Peyer's patch (tissue), 4 donors: ENCODE results near the gene CARD10.

Experiments
- POLR2A ChIP-seq, 2 donors: fragments of 450-650 bp; IDR thresholded peaks; one replicate each; pipeline ENCODE4 v1.5.1; 2017; ENCODE audit warnings: antibody characterized with exemption in 2 of 2, mild to moderate bottlenecking in 2 of 2, moderate library complexity in 2 of 2
- TF ChIP-seq, protein P1 (sequence below), 6 experiments: fragments of 450-650 bp in 4 of 6; fragments of 200-600 bp in 2 of 6; sonication (generic) in 1 of 6; IDR thresholded peaks; one replicate each; pipeline ENCODE4 v1.5.1; 2017 to 2019; ENCODE audit warnings: antibody characterized with exemption in 6 of 6, mild to moderate bottlenecking in 3 of 6, moderate library complexity in 1 of 6

DNA sequence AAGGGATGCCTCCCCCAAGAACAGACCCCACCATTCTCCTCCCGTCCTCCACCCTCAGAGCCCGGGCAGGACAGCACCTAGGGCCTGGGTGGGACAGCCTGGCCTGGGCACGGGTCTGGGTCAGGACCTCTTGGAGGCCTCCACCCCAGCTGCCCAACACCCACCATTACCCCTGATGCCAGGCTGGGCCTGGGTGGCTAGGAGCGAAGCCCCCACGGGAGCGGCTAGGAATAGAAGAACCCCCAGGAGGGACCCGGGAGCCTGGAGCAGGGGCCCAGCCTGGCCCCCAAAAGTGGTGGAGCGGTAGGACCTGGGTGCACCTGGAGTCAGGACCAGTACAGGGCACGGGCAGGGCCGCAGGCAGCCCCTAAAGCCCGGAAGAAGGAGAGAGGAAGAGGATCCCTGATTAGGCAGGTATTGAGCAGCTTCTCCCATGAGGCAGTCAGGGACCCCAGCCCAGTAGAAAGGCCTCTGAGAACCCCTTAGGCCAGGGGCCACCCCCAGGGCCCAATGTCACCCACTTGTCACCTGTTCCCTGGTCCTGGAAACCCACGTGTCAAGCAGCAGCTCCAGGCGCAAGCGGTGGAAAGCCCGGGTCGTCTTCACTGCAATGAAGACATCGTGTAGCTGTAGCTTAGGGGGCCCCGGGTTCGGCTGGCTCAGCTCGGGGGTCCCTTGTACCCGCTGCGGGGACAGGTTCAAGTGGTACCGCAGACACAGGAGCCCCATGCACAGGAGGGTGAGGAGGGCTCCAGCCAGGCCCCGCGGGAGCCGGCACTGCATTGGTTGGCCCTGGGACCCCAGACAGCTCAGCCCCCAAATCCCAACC lies 33.6 kb downstream of the CARD10 start:
- TF ChIP-seq, protein P1, sequence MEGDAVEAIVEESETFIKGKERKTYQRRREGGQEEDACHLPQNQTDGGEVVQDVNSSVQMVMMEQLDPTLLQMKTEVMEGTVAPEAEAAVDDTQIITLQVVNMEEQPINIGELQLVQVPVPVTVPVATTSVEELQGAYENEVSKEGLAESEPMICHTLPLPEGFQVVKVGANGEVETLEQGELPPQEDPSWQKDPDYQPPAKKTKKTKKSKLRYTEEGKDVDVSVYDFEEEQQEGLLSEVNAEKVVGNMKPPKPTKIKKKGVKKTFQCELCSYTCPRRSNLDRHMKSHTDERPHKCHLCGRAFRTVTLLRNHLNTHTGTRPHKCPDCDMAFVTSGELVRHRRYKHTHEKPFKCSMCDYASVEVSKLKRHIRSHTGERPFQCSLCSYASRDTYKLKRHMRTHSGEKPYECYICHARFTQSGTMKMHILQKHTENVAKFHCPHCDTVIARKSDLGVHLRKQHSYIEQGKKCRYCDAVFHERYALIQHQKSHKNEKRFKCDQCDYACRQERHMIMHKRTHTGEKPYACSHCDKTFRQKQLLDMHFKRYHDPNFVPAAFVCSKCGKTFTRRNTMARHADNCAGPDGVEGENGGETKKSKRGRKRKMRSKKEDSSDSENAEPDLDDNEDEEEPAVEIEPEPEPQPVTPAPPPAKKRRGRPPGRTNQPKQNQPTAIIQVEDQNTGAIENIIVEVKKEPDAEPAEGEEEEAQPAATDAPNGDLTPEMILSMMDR (IDR thresholded peaks at IDR 0.05): no peak
- TF ChIP-seq POLR2A (IDR thresholded peaks at IDR 0.05): no peak
